T-helper 17 cell (primary cell): ENCODE measurements around the gene SMIM12. TPM values are rescaled to one million over a fixed set of nuclear protein-coding genes. Genes with fewer than 3 reads are reported as not detected.

Experiments used
- ATAC-seq: fragments of 150-1000 bp; cut with Tn5 transposase; 2 replicates; pipeline ENCODE4 v1.10.0; 2021; ENCODE audit warnings: mild to moderate bottlenecking, moderate library complexity
- DNase-seq, 3 donors: peaks; one replicate each; pipeline versions ENCODE4 v3.0.0 to v3.0.0-alpha.2; 2020 to 2021
- H3K9me3 ChIP-seq: one replicate; pipeline ENCODE4 v1.7.0; 2013; ENCODE audit warnings: low read length, mild to moderate bottlenecking; ENCODE audit not compliant: control insufficient read depth, poor library complexity, severe bottlenecking
- H3K27ac Mint-ChIP-seq: one replicate; pipeline ENCODE4 v1.8.0; 2022; ENCODE audit warnings: mild to moderate bottlenecking, moderate library complexity, mixed read lengths
- H3K27me3 Mint-ChIP-seq: one replicate; pipeline ENCODE4 v1.8.0; 2022; ENCODE audit warnings: mixed read lengths
- H3K36me3 Mint-ChIP-seq: one replicate; pipeline ENCODE4 v1.8.0; 2022; ENCODE audit warnings: low read depth, mixed read lengths
- H3K4me1 Mint-ChIP-seq: one replicate; pipeline ENCODE4 v1.8.0; 2022; ENCODE audit warnings: mild to moderate bottlenecking, mixed read lengths
- H3K4me3 Mint-ChIP-seq: one replicate; pipeline ENCODE4 v1.8.0; 2022; ENCODE audit warnings: mild to moderate bottlenecking, moderate library complexity, mixed read lengths
- total RNA-seq, 4 donors: library from RNA in 2 of 4; stranded (reverse) in 2 of 4; gene quantifications; one replicate each; pipeline ENCODE4 v1.2.3 and lab custom pipeline; 2022 to 2026

Gene SMIM12
- total RNA-seq, 2 donors from 2014 or later = 29.6 to 39.2 TPM

DNA sequence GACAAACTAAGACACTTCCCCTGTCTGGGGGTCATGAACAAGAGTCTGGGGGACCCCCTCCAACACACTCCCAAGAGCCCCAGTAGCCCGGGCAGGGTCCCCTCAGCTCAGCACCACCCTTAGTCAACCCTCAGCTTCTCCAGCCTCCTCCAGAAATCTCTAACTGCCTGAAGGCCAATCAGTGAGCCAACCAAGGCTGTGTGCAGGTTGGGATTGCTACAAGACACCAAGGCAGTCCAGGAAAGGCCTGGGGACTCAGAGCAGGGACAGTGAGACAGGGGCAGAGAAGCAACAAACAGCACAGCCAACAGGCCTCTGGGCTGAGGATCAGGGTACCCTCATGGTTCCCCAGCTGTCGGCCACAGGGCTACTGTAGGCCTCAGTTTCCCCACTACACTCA, 13.3 kb downstream of the SMIM12 start:
- Mint-ChIP-seq H3K4me3 (no peak overlapping the region), H3K27me3 (no peaks in the 10 kb centered on the region), H3K4me1 (peaks cover 26% of the 10 kb centered on the region), H3K36me3 (peaks cover 9% of the 10 kb centered on the region), H3K27ac (no peak overlapping the region)
- H3K9me3 ChIP-seq = no peaks in the 10 kb centered on the region
- ATAC-seq (no peak), DNase-seq (no peak)

DNA sequence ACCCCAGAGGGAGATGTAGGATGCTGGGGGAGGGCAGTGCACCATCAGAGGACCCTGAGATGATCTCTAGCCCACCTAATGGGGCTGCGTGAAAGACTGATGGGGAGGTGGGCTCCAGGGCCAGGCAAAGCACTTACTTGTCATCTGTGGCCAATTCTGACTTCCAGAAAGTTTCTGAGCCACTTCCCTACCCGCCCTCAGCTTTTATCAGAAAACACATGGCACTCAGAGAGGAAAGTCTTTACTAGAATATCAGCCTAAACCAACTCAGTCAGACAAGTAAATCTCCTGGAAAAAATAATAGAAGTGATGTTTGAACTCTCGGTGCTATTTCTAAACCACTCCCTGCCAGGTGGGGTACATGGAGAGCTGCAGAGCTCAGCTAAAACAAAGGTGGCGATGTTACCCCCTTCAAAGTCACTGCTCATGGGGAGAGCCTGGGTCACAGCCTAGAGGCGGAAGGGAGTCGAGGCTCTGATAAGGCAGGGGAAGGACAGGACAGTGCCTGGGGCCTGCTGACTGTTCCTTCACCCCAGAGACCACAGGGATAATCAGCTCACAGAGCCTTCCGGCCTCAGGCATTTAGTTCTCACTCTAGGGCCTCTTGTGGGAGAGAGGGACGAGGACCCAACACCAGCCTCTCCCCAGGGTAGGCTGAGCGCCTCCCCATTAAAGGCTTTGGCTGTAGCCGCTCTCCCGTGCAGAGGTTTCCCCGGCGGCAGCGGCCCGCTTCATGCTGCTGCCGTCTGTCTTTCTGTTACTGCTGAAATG, 14.2 kb downstream of the SMIM12 start:
- Mint-ChIP-seq H3K27me3 (no peaks in the 10 kb centered on the region), H3K4me1 (peaks cover 29% of the 10 kb centered on the region), H3K36me3 (peaks cover 7% of the 10 kb centered on the region), H3K27ac (no peak overlapping the region), H3K4me3 (no peak overlapping the region)
- no peaks in the 10 kb centered on the region for H3K9me3 ChIP-seq
- ATAC-seq (no peak), DNase-seq (no peak)

DNA sequence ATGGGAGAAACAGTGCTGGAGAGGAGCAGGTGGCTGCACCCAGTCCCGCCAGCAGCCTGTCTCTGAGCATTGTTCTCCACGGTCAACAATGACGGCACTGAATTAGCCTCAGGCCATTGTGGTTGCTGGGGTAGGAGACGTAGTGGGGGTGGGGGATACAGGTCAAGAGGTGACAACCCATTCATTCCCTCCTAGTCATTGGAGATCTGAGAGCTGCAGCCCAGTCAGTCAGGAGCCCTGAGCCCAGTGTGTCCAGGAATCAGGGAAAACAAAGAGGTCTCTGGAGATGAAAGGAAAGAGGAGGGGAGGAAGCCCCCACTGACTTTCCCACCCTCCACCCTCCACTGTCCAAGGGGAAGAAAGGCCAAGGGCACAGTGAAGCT, 15.3 kb downstream of the SMIM12 start:
- H3K4me1 Mint-ChIP-seq = peaks cover 26% of the 10 kb centered on the region
- no peaks in the 10 kb centered on the region for H3K9me3 ChIP-seq
- H3K27me3 Mint-ChIP-seq = no peaks in the 10 kb centered on the region
- ATAC-seq (no peak), DNase-seq (no peak)
- H3K4me3 Mint-ChIP-seq = no peak overlapping the region
- H3K36me3 Mint-ChIP-seq = peaks cover 6% of the 10 kb centered on the region
- no peak overlapping the region for H3K27ac Mint-ChIP-seq

DNA sequence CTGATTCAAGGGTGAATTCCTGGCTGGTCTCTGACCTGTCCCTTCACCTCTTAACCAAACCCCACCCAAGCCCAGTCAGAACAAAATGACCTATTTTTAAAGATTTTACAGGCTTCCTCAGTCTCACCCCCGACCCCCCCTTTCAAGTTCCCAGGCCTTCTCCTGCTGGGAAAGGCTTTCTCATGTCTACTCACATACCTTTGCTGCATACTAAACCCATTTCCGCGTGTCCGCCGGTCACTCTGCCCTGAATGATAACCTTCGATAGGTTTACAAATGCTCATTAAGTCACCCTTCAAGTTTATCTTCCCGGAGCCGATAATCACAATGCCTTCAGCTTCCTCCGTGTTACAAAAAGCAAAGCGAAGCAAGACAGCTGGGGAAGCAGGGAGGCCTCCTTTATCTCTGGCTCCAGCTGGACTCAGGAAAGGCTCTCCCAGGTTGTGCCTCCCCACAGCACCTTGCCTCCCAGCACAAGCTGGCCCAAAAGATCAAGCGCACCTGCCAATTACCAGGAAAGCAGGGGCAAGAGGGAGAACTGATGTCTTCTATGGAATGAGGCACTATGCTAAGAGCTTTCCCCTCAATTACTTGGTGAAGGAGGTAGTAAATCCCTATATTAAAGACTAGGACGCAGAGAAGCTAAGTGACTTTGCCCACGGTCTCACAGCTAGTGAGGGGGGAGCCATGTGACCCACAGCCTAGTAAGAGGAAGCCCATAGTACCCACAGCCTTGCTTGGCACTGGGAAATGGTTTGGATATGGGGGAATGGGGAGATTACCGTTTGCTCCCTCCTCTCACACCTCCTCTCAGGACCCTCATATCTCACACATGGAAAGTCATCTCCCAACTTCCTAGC, 15.9 kb downstream of the SMIM12 start:
- H3K9me3 ChIP-seq = no peaks in the 10 kb centered on the region
- H3K36me3 Mint-ChIP-seq = peaks cover 3% of the 10 kb centered on the region
- no peak overlapping the region for H3K4me3 Mint-ChIP-seq
- H3K4me1 Mint-ChIP-seq = peaks cover 23% of the 10 kb centered on the region
- no peak overlapping the region for H3K27ac Mint-ChIP-seq
- DNase-seq (no peak), ATAC-seq (no peak)
- H3K27me3 Mint-ChIP-seq = no peaks in the 10 kb centered on the region

DNA sequence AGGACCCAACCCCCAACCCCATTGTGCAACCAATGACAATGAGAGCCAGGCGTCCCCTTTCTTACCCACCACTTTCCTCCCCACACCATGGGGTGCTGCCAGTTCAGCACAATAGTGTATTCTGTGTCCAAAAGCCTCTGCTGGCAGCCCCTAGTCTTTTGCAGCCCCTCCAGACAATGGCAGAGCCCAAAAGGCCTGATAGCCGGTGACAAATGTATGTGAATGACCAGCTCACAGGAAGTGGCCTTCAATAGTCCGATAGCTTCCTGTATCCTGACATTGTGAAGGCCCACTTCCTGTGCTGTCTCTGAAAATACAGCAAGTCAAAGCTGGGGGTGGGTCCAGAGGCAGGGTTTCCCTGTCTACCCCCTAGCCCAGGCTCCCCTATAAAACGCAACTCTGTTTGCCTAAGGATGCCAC, 16.6 kb downstream of the SMIM12 start:
- no peak for DNase-seq
- no peaks in the 10 kb centered on the region for H3K9me3 ChIP-seq
- Mint-ChIP-seq H3K4me1 (peaks cover 18% of the 10 kb centered on the region), H3K27me3 (no peaks in the 10 kb centered on the region), H3K27ac (no peak overlapping the region), H3K36me3 (no peaks in the 10 kb centered on the region), H3K4me3 (no peak overlapping the region)
- ATAC-seq = no peak

DNA sequence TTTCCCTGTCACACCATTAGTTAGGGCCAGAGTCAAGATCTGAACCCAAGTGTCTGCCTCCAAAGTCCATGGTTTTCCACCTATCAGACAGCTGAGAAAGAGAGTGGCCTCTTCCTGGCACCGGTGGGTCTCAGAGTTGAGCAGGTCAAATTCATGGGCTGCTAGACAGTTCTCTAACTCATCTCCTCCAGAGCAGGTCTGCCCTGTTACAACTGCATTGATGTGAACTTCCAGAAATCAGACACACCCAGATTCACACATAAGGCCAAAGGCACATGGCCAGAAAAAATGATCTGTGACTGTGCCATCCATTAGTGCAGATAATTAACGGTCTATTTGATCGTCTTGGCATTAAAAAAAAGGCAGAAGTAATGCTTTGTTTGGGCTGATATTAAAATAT, 17.5 kb downstream of the SMIM12 start:
- H3K9me3 ChIP-seq = no peaks in the 10 kb centered on the region
- no peak for DNase-seq
- H3K36me3 Mint-ChIP-seq = no peaks in the 10 kb centered on the region
- no peak overlapping the region for H3K4me3 Mint-ChIP-seq
- no peak overlapping the region for H3K27ac Mint-ChIP-seq
- no peak for ATAC-seq
- H3K4me1 Mint-ChIP-seq = peaks cover 21% of the 10 kb centered on the region
- no peaks in the 10 kb centered on the region for H3K27me3 Mint-ChIP-seq

DNA sequence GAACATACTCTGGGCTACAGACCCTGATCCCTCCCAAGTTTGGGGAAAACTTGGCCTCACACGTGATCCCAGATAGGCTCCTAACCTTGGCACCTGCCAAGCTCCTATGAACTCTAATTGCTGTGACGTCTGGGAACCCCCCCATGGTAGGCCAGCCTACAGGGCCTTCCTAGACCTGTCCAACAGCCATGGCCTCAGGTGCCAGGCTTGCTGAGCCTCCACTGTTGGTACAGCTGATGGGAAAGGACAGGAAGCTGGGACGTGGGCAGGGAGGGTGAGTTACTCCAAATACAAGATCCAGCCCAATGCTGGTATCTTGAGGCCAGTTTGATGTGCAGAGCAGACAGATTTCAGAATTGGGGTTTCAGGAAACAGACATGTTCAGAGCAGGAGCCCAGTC, 19.1 kb downstream of the SMIM12 start:
- H3K27ac Mint-ChIP-seq = peak overlapping the region; percentile 24
- H3K9me3 ChIP-seq = no peaks in the 10 kb centered on the region
- H3K4me1 Mint-ChIP-seq = peaks cover 20% of the 10 kb centered on the region
- no peaks in the 10 kb centered on the region for H3K36me3 Mint-ChIP-seq
- ATAC-seq (no peak), DNase-seq (no peak)
- no peak overlapping the region for H3K4me3 Mint-ChIP-seq
- no peaks in the 10 kb centered on the region for H3K27me3 Mint-ChIP-seq

DNA sequence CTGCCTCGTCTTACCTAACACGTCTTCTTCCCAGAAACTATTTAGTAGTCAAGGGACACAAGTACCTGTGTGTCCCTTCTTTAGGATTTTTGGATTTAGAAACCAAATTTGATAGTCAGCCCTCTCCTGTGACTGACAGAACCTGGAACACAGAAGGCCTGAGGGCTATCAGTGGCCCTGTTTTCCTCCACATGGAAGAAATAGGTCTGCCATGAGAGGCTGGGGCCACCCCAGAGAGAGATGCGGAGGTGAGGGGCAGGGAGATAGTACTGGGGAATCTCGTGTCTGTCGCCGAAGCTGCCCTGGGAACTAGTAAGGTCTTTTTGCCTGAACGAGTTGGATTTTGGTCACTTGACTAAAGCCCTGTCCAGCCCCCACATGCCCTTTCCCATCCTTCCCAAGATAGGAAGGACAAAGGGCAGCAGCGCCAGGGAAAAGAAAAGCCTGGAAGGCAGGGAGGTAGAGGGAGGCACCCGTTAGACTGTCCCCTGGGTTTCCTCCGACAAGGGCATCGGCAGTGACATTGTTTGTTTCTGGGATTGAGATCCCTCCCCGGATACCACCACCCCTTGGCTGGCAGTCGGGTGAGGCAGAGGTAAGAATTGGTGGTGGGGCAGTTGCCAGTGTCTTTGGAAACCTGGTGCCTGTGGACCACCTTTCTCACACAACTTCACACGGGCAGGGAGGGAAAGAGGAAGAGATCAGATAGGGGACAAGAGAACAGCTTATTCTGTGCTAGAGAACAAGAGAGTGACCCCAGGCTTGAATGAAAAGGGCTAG, 19.8 kb downstream of the SMIM12 start:
- H3K27ac Mint-ChIP-seq = no peak overlapping the region
- ATAC-seq = no peak
- no peaks in the 10 kb centered on the region for H3K36me3 Mint-ChIP-seq

DNA sequence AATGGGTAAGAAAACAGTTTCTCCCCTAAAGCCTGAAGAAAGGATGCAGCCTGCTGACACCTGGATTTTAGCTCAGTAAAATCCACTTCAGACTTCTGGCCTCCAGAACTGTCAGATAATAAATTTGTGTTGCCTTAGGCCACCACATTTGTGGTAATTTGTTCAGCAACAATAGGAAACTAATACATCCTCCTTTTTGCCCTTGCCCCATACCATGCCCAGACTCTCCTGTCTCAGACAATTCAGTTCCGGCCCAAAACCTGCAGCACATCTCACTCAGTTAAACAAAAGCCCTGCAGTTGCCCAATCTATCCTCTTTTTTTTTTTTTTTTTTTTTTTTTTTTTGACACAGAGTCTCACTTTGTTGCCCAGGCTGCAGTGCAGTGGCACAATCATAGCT, 25.8 kb downstream of the SMIM12 start:
- H3K27me3 Mint-ChIP-seq = no peaks in the 10 kb centered on the region
- no peak for ATAC-seq
- H3K36me3 Mint-ChIP-seq = peaks cover 5% of the 10 kb centered on the region
- H3K27ac Mint-ChIP-seq = no peak overlapping the region
- no peak overlapping the region for H3K4me3 Mint-ChIP-seq
- peaks cover 11% of the 10 kb centered on the region for H3K4me1 Mint-ChIP-seq
- no peaks in the 10 kb centered on the region for H3K9me3 ChIP-seq
- DNase-seq = no peak

More for the DNA sequence above, 19.8 kb downstream of the SMIM12 start:
- DNase-seq = no peak
- Mint-ChIP-seq H3K27me3 (no peaks in the 10 kb centered on the region), H3K4me3 (no peak overlapping the region), H3K4me1 (peaks cover 21% of the 10 kb centered on the region)
- no peaks in the 10 kb centered on the region for H3K9me3 ChIP-seq

DNA sequence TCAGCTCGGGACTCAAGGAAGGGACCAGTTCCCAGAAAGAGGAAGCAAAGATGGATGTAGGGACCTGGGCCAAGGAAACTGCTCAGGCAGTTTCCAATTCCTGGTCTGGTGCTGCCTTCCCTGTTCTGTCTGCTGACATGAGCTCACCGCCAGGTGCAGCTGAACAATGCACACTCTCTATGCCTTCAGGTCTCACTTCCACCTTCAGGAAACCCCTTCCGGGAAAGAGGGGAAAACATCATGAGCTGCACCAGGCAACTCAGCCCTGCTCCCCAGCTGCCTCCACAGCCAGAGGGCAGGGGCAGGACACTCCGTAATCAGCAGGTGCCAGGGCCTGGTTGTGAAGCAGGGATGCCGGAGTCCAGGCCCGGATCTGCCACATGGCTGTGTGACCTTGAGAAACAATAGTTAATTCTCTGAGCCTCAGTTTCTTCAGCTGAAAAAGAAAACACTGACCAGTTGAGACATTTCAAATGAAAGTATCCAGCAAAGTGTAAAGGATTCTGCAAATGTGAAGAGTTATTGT, 27.8 kb downstream of the SMIM12 start:
- H3K4me1 Mint-ChIP-seq = peaks cover 16% of the 10 kb centered on the region
- H3K27ac Mint-ChIP-seq = no peak overlapping the region
- DNase-seq = no peak
- no peak for ATAC-seq
- H3K9me3 ChIP-seq = no peaks in the 10 kb centered on the region
- H3K4me3 Mint-ChIP-seq = no peak overlapping the region
- H3K27me3 Mint-ChIP-seq = no peaks in the 10 kb centered on the region
- H3K36me3 Mint-ChIP-seq = peaks cover 5% of the 10 kb centered on the region

DNA sequence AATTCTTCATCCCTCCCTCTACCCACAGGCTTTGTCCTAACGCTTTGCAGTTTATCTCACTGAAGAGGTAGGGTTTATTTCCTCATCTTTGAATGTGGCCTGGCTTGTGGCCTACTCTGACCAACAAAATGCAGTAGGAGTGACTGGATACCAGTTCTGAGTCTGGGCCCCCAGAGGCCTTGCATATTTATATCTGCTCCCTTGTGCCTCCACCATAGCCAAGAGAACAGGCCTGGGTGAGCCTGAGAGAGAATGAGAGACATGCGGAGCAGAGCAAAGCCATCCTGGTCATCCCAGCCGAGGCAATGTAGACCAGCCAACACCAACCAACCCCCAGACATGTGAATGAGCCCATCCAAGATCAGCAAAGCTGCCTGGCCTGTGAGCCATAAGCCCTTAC, 30.3 kb downstream of the SMIM12 start:
- H3K4me1 Mint-ChIP-seq = peaks cover 14% of the 10 kb centered on the region
- H3K9me3 ChIP-seq = no peaks in the 10 kb centered on the region
- H3K27ac Mint-ChIP-seq = peak overlapping the region; percentile 63
- peaks cover 5% of the 10 kb centered on the region for H3K36me3 Mint-ChIP-seq
- no peak overlapping the region for H3K4me3 Mint-ChIP-seq
- H3K27me3 Mint-ChIP-seq = no peaks in the 10 kb centered on the region
- ATAC-seq (no peak), DNase-seq (no peak)

DNA sequence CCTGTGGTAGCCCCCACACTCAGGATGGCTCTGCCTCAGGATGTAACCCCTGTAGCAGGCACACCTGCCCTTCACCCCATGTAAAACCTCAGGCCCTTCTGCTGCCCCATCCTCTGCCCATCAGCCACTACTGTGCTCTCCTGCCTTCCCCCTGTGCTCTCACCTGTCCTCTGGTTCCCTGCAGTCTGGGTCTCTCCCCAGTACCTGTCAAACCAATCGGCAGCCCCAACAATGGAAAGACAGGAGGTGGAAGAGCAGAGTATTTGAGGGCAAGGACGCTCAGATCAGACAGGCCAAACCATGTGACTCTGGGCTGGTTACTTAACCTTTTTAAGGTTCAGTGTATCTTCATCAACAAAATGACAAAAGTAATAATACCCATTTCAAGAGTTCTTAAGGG, 30.9 kb downstream of the SMIM12 start:
- DNase-seq = no peak
- no peaks in the 10 kb centered on the region for H3K9me3 ChIP-seq
- Mint-ChIP-seq H3K36me3 (peaks cover 5% of the 10 kb centered on the region), H3K4me1 (peaks cover 14% of the 10 kb centered on the region), H3K4me3 (no peak overlapping the region), H3K27ac (no peak overlapping the region), H3K27me3 (no peaks in the 10 kb centered on the region)
- no peak for ATAC-seq

DNA sequence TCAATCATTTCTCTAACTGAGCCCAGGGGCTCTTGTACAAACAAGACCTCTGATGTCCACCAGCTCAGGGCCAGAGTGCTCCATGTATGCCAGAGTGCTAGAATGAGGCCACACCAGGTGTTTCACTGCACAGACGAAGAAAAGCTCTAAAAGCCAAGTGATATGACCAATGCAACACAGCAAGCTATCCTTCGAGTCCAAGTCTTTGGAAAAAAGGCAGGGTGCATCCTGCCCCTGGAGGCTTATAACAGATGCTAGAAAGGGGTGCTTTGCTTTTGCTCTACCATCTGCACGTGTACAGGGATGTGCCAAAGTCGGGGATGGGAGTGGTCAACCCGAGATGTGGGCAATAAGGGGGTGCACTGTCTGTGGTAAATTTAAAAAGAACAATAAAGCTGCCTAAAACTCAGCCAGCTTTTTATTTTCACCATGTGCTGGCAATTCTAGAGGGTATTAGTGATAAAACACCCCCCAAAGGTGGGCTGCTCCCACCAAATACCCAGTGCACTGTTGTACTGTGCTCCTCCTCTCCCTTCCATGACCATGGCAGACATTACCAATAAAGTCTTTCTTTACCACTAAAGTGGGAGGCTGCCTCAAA, 32.1 kb downstream of the SMIM12 start:
- ATAC-seq (no peak), DNase-seq (no peak)
- Mint-ChIP-seq H3K36me3 (peaks cover 1% of the 10 kb centered on the region), H3K27ac (no peak overlapping the region), H3K27me3 (no peaks in the 10 kb centered on the region), H3K4me3 (no peak overlapping the region), H3K4me1 (peaks cover 9% of the 10 kb centered on the region)
- H3K9me3 ChIP-seq = no peaks in the 10 kb centered on the region
